H9 (cell line): ENCODE data around the gene ADARB2. TPM values are rescaled to one million over a fixed set of nuclear protein-coding genes. Genes with fewer than 3 reads are reported as not detected.

Experiments
- DNase-seq: peaks from one replicate; pipeline ENCODE4 v3.0.0-alpha.2; 2017
- H2AFZ ChIP-seq: one replicate; pipeline ENCODE4 v1.6.1; 2013; ENCODE audit warnings: mild to moderate bottlenecking, low read length, control low read depth, moderate library complexity
- H2AK5ac ChIP-seq: 2 replicates; pipeline ENCODE4 v1.6.1; 2013; ENCODE audit warnings: low read length, control low read depth, mixed read lengths; ENCODE audit not compliant: insufficient read length
- H2BK120ac ChIP-seq: one replicate; pipeline ENCODE4 v1.6.1; 2013; ENCODE audit warnings: low read depth, mild to moderate bottlenecking, low read length, control low read depth, inconsistent platforms; ENCODE audit not compliant: poor library complexity, severe bottlenecking
- H2BK12ac ChIP-seq: 2 replicates; pipeline ENCODE4 v1.6.1; 2013; ENCODE audit warnings: low read length, control low read depth, mixed read lengths, low read depth; ENCODE audit not compliant: insufficient read length
- H2BK15ac ChIP-seq: 2 replicates; pipeline ENCODE4 v1.6.1; 2013; ENCODE audit warnings: low read depth, low read length, control low read depth
- H2BK20ac ChIP-seq: one replicate; pipeline ENCODE4 v1.6.1; 2013; ENCODE audit warnings: low read depth, mild to moderate bottlenecking, low read length, control low read depth, inconsistent platforms; ENCODE audit not compliant: poor library complexity, severe bottlenecking
- H2BK5ac ChIP-seq: 2 replicates; pipeline ENCODE4 v1.6.1; 2013; ENCODE audit warnings: low read length, control low read depth, mixed read lengths; ENCODE audit not compliant: insufficient read length
- H3K14ac ChIP-seq: 2 replicates; pipeline ENCODE4 v1.6.1; 2013; ENCODE audit warnings: low read length, control low read depth; ENCODE audit not compliant: insufficient read depth
- H3K18ac ChIP-seq: 2 replicates; pipeline ENCODE4 v1.6.1; 2013; ENCODE audit warnings: low read depth, mild to moderate bottlenecking, mixed read lengths, low read length, control low read depth; ENCODE audit not compliant: insufficient read length
- H3K23ac ChIP-seq: 2 replicates; pipeline ENCODE4 v1.6.1; 2013; ENCODE audit warnings: low read length, control low read depth, mixed read lengths, low read depth; ENCODE audit not compliant: insufficient read length
- H3K23me2 ChIP-seq: 2 replicates; pipeline ENCODE4 v1.6.1; 2013; ENCODE audit warnings: low read depth, mild to moderate bottlenecking, mixed read lengths, low read length, control low read depth; ENCODE audit not compliant: insufficient read length, poor library complexity, severe bottlenecking
- H3K27ac ChIP-seq: 2 replicates; pipeline ENCODE4 v1.5.1; 2013; ENCODE audit warnings: low read length, control low read depth, mixed read lengths, low read depth; ENCODE audit not compliant: insufficient read length
- H3K27me3 ChIP-seq: 2 replicates; pipeline ENCODE4 v1.6.1; 2013; ENCODE audit warnings: low read length, control low read depth, inconsistent platforms; ENCODE audit not compliant: insufficient read depth
- H3K4ac ChIP-seq: 2 replicates; pipeline ENCODE4 v1.6.1; 2013; ENCODE audit warnings: low read depth, mild to moderate bottlenecking, control low read depth, inconsistent platforms, low read length, moderate library complexity
- H3K4me1 ChIP-seq: 2 replicates; pipeline ENCODE4 v1.6.1; 2013; ENCODE audit warnings: low read length, control low read depth, inconsistent platforms; ENCODE audit not compliant: insufficient read depth
- H3K4me2 ChIP-seq: 2 replicates; pipeline ENCODE4 v1.6.1; 2013; ENCODE audit warnings: low read length, control low read depth, mixed read lengths; ENCODE audit not compliant: insufficient read length, insufficient read depth
- H3K56ac ChIP-seq: 2 replicates; pipeline ENCODE4 v1.6.1; 2013; ENCODE audit warnings: low read depth, mild to moderate bottlenecking, mixed read lengths, low read length, control low read depth; ENCODE audit not compliant: insufficient read length
- H3K79me1 ChIP-seq: 2 replicates; pipeline ENCODE4 v1.6.1; 2013; ENCODE audit warnings: low read depth, mild to moderate bottlenecking, moderate library complexity, low read length, control low read depth, inconsistent platforms; ENCODE audit not compliant: insufficient read depth, poor library complexity, severe bottlenecking
- H3K79me2 ChIP-seq: 2 replicates; pipeline ENCODE4 v1.6.1; 2013; ENCODE audit warnings: low read length, control low read depth, inconsistent platforms; ENCODE audit not compliant: insufficient read depth
- H3K9ac ChIP-seq: 2 replicates; pipeline ENCODE4 v1.6.1; 2013; ENCODE audit warnings: low read length, control low read depth, mixed read lengths; ENCODE audit not compliant: insufficient read length; ENCODE audit errors: extremely low read depth
- H3K9me3 ChIP-seq: one replicate; pipeline ENCODE4 v1.6.1; 2013; ENCODE audit warnings: low read depth, low read length, inconsistent platforms; ENCODE audit not compliant: control insufficient read depth
- H3T11ph ChIP-seq: one replicate; pipeline ENCODE4 v1.6.1; 2013; ENCODE audit warnings: mild to moderate bottlenecking, low read length, control low read depth, inconsistent platforms
- H4K20me1 ChIP-seq: one replicate; pipeline ENCODE4 v1.6.1; 2013; ENCODE audit not compliant: control insufficient read depth, insufficient read length, insufficient read depth
- H4K5ac ChIP-seq: 2 replicates; pipeline ENCODE4 v1.6.1; 2013; ENCODE audit warnings: low read depth, mild to moderate bottlenecking, mixed read lengths, low read length, control low read depth; ENCODE audit not compliant: insufficient read length
- H4K8ac ChIP-seq: replicated peaks from 2 replicates; pipeline ENCODE4 v1.6.1; 2013; ENCODE audit warnings: low read length, control low read depth, mixed read lengths, low read depth; ENCODE audit not compliant: insufficient read length
- H4K91ac ChIP-seq: 2 replicates; pipeline ENCODE4 v1.6.1; 2013; ENCODE audit warnings: low read depth, mild to moderate bottlenecking, moderate library complexity, mixed read lengths, low read length, control low read depth; ENCODE audit not compliant: insufficient read length
- H3K27ac Mint-ChIP-seq, 3 experiments: 2 replicates in 2 of 3; 3 replicates in 1 of 3; pipeline ENCODE4 v1.8.0; 2020 to 2021; ENCODE audit warnings: mixed read lengths in 3 of 3, mild to moderate bottlenecking in 1 of 3, moderate library complexity in 1 of 3
- H3K27me3 Mint-ChIP-seq: 2 replicates; pipeline ENCODE4 v1.8.0; 2021; ENCODE audit warnings: low read depth, mild to moderate bottlenecking, moderate library complexity, mixed read lengths
- H3K36me3 Mint-ChIP-seq, 3 experiments: 2 replicates in 2 of 3; 3 replicates in 1 of 3; pipeline ENCODE4 v1.8.0; 2020 to 2021; ENCODE audit warnings: low read depth in 3 of 3, mixed read lengths in 3 of 3; ENCODE audit not compliant: insufficient read depth in 1 of 3
- H3K4me1 Mint-ChIP-seq, 2 experiments: 2 replicates each; pipeline ENCODE4 v1.8.0; 2020; ENCODE audit warnings: mixed read lengths in 2 of 2
- H3K4me3 Mint-ChIP-seq, 2 experiments: 2 replicates in 1 of 2; 3 replicates in 1 of 2; pipeline ENCODE4 v1.8.0; 2020 to 2021; ENCODE audit warnings: mild to moderate bottlenecking in 2 of 2, mixed read lengths in 2 of 2, moderate library complexity in 1 of 2
- H3K9me3 Mint-ChIP-seq, 2 experiments: 2 replicates in 1 of 2; 3 replicates in 1 of 2; pipeline ENCODE4 v1.8.0; 2020; ENCODE audit warnings: mild to moderate bottlenecking in 2 of 2, mixed read lengths in 2 of 2, moderate library complexity in 1 of 2
- WGBS: extraction: QIAGEN DNeasy Blood & Tissue Kit; methylation state at CpG from one replicate; pipeline ENCODE4 v1.1.7; 2013; ENCODE audit warnings: missing lambda C conversion rate, low lambda C conversion rate, mixed read lengths; ENCODE audit not compliant: insufficient read length; ENCODE audit errors: extremely low coverage; 5-methylcytosine and 5-hydroxymethylcytosine counted together
- total RNA-seq: library from RNA; stranded (reverse); gene quantifications from 2 replicates; pipeline ENCODE4 v1.2.1, GENCODE V29; 2021
- TF ChIP-seq, protein P1 (sequence below): fragments of 200-600 bp; sonication (generic); conservative IDR thresholded peaks from 3 replicates; pipeline ENCODE4 v1.8.0; 2021; ENCODE audit warnings: antibody characterized with exemption, mild to moderate bottlenecking

ADARB2 gene
- total RNA-seq, 1 experiment from 2014 or later: 0.87 TPM

DNA sequence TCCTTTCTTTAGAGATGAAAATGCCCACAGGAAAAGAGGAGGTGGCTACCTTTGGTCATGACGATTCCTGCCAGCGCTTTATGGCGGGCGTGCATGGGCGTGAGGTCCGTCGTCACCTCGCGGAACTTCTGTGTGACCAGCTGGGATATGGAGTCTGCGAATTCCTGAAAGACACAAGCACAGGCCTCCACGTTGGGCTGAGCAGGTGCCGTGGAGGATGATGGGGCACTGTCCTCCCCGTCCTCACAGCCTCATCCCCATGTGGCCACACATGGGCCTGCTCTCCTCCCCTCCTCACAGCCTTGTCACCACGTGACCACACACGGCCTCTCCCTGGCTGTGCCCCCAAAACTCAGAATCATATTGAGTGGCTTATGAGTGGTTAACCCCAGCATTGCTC lies 466.4 kb downstream of the ADARB2 start:
- H3K9ac ChIP-seq: no peak overlapping the region
- no peaks in the 10 kb centered on the region for H3K79me2 ChIP-seq
- H3K4me2 ChIP-seq: no peak overlapping the region
- no peak overlapping the region for H2BK120ac ChIP-seq
- peaks cover 12 to 14% of the 10 kb centered on the region in 2 experiments for H3K4me1 Mint-ChIP-seq
- H3K4me1 ChIP-seq: no peaks in the 10 kb centered on the region; the same call in 1 of the 2 replicates
- H3K27ac ChIP-seq: no peak overlapping the region
- H3K27ac Mint-ChIP-seq: peak overlapping the region in 1 of 3 experiments; percentile 16; a peak in 1 of 7 replicates
- TF ChIP-seq, protein P1, sequence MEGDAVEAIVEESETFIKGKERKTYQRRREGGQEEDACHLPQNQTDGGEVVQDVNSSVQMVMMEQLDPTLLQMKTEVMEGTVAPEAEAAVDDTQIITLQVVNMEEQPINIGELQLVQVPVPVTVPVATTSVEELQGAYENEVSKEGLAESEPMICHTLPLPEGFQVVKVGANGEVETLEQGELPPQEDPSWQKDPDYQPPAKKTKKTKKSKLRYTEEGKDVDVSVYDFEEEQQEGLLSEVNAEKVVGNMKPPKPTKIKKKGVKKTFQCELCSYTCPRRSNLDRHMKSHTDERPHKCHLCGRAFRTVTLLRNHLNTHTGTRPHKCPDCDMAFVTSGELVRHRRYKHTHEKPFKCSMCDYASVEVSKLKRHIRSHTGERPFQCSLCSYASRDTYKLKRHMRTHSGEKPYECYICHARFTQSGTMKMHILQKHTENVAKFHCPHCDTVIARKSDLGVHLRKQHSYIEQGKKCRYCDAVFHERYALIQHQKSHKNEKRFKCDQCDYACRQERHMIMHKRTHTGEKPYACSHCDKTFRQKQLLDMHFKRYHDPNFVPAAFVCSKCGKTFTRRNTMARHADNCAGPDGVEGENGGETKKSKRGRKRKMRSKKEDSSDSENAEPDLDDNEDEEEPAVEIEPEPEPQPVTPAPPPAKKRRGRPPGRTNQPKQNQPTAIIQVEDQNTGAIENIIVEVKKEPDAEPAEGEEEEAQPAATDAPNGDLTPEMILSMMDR: no peak
- no peak overlapping the region for H2AFZ ChIP-seq
- H2BK5ac ChIP-seq: no peak overlapping the region
- H3K9me3 ChIP-seq: no peaks in the 10 kb centered on the region
- no peak for DNase-seq
- H2BK15ac ChIP-seq: no peak overlapping the region
- H3K79me1 ChIP-seq: no peaks in the 10 kb centered on the region
- no peak overlapping the region for H4K5ac ChIP-seq
- H3K56ac ChIP-seq: no peak overlapping the region
- no peaks in the 10 kb centered on the region for H4K20me1 ChIP-seq
- H2BK12ac ChIP-seq: no peak overlapping the region
- no peak overlapping the region for H4K91ac ChIP-seq
- H3K18ac ChIP-seq: no peak overlapping the region
- peaks cover 2% of the 10 kb centered on the region for H3K23me2 ChIP-seq
- H3K4me3 Mint-ChIP-seq: no peak overlapping the region
- H3K9me3 Mint-ChIP-seq: no peaks in the 10 kb centered on the region; a peak in 1 of 5 replicates
- no peaks in the 10 kb centered on the region for H3K27me3 ChIP-seq
- H3K4ac ChIP-seq: no peak overlapping the region
- no peak overlapping the region for H4K8ac ChIP-seq
- H2BK20ac ChIP-seq: no peak overlapping the region
- WGBS: no CpG with 5 or more reads among the region's 15 CpGs
- no peaks in the 10 kb centered on the region for H3K27me3 Mint-ChIP-seq
- H3T11ph ChIP-seq: no peak overlapping the region
- no peak overlapping the region for H3K23ac ChIP-seq
- no peak overlapping the region for H3K14ac ChIP-seq
- no peaks in the 10 kb centered on the region for H3K36me3 Mint-ChIP-seq
- H2AK5ac ChIP-seq: no peak overlapping the region
